Stimulated activated naive CD4-positive, alpha-beta T cell (primary cell): ENCODE results near the gene CCDC74A.
"Not testable (repeated sequence)": the region's sequence is repeated elsewhere in the genome, so short reads cannot be mapped to it uniquely, and the experiment has no call there.

Experiments
- DNase-seq, 6 experiments: peaks; one replicate each; lab custom pipeline; 2025; lab: John Stamatoyannopoulos, UW

CCDC74A gene

DNA sequence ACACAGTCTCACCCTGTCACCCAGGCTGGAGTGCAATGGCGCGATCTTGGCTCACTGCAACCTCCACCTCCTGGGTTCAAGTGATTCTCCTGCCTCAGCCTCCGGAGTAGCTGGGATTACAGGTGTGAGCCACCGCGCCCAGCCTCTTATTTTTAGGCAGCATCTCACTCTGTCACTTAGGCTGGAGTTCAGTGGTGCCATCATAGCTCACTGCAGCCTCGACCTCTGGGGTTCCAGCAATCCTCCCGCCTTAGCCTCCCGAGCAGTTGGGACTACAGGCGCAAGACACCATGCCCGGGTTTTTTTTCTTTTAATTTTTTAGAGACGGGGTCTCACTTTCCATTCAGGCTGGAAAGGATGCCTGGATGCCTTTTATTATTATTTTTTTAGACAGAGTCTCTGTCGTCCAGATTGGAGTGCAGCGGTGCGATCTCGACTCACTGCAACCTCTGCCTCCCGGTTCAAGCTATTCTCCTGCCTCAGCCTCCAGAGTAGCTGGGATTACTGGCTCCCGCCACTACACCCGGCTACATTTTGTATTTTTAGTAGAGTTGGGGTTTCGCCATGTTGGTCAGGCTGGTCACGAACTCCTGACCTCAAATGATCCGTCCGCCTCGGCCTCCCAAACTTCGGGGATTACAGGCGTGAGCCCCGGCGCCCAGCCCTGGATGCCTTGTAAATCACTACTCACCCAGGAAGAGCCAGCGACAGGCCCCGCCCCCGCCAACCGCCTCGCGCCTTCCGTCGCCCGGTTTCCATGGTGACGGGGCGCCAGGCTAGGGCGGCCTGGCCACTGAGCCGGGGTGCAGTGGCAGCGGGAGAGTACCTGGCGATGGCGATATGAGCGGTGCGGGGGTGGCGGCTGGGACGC is at the start of gene CCDC74A:
TSS of gene CCDC74A (plus strand) at position 758 of the 871 bp plus-strand sequence. CDS start at position 841, 83 bp downstream.
- DNase-seq = peak; percentile 53 to 76 (median 68)

DNA sequence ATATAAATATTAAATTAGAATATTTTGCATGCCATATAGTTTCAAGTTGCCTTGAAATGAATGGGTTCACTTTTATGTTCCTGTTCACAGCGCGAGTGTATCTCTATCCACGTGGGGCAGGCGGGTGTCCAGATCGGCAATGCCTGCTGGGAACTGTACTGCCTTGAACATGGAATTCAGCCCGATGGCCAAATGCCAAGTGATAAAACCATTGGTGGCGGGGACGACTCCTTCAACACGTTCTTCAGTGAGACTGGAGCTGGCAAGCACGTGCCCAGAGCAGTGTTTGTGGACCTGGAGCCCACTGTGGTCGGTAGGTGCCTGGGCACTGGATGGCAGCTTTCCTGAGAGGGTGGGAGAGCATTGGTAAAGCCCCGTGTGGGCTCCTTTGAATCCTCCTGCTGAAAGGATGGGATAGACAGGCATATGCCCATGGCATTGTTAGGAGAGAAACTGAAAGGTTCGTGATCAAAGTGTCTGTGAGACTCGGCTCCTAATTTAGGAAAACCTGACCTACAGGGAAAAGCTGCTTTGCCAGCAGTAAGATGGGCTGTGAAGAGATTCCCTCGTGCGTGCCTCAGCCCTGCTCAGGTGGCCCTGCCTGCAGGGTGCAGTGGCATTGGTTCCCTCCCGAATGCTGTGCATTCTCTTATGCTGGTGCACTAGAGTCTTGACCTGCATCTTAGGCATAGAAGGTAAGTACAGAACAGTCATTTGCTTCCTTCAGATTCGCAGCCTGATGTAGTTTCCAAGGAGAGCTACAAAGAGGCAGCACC is 49.4 kb upstream of the CCDC74A start:
- not testable (repeated sequence) for DNase-seq

GRCh38 chr2:131478850-131479461 is 48.7 kb upstream of the CCDC74A start:
- DNase-seq = not testable (repeated sequence)

DNA sequence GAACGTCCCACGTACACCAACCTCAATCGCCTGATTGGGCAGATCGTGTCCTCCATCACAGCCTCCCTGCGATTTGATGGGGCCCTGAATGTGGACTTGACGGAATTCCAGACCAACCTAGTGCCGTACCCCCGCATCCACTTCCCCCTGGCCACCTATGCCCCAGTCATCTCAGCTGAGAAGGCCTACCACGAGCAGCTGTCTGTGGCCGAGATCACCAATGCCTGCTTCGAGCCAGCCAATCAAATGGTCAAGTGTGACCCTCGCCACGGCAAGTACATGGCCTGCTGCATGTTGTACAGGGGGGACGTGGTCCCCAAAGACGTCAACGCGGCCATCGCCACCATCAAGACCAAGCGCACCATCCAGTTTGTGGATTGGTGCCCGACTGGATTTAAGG is 47.3 kb upstream of the CCDC74A start:
- not testable (repeated sequence) for DNase-seq

GRCh38 chr2:131482506-131483155 is 45.1 kb upstream of the CCDC74A start:
- DNase-seq = not testable (repeated sequence)

- DNase-seq = not testable (repeated sequence)
Observed at GRCh38 chr2:131483981-131484820, 43.5 kb upstream of the CCDC74A start.

GRCh38 chr2:131484906-131485460 is 42.7 kb upstream of the CCDC74A start:
- not testable (repeated sequence) for DNase-seq

DNA sequence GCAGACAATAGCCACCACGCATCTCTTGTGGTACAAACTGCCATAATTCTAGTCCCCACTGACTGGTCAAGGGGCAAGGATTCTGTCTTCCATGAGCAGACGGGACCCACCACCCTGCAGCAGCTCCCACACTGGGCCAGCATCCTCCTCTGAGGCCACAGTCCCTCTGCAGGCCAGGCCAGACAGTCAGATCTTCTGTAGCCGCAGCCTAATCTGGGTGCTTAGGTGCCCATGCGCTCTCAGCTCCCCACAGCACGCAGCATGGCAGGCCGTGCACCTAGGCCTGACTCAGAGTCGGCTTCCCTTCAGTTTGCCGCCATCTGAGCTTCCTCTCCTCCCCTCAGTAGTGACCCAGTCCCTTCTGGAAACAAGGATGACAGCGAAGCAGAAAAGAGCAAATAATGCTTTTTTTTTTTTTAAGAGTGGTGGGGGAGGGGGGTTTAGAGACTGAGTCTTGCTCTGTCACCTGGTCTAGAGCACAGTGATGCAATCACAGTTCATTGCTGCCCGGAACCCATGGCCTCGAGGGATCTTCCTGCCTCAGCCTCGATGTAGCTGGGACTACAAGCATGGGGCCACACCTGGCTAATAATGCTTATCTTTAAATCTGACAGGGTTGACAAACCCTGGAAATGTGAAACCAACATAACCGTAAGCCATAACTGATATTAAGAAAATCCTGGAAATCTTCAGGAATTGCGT is 41.3 kb upstream of the CCDC74A start:
- not testable (repeated sequence) for DNase-seq

DNA sequence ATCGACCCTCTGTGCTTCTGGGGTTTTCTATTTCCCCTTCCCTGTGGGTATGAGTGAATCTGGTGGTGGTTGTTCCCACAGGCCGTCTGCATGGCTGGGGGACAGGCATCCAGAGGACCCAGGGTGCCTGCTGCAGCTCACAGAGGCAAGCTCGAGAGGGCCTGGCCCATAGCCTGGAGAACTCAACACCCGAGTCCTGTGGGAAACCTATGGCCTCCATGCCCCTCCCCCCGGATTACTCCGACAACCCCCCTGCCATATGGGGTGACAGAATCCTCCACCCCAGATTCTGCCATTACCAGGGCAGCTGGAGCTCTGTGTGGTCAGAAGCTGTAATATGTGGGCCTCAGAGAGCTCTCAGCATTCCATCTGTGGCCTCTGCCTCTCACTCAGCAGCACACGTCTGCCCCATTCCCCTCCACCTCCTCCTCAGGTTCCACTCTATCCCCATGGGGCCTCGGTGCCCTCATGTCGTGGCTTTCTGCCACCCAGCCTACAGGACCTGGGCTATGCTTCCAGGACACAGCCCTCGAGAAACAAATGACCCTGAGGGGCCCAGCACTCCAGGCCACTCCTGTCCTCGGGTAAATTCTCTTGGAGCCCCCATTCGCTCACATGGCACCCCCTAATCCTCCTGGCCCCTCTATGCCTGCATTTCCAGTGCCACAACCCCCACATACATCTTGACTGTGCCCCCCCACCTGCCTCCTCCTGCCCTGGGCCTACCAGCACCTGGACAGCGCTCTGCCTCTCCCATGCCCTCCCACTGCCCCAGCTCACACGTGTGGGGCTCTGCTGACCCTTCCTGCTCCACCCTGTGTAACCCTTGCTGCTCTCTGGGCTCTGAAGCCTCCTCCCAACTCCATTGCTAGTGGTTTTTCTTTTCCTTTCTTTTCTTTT is 39.1 kb upstream of the CCDC74A start:
- no peak for DNase-seq

GRCh38 chr2:131490616-131491468 is 36.8 kb upstream of the CCDC74A start:
- peak in 4 of 6 experiments; percentile 5 to 27 (median 24) for DNase-seq

DNA sequence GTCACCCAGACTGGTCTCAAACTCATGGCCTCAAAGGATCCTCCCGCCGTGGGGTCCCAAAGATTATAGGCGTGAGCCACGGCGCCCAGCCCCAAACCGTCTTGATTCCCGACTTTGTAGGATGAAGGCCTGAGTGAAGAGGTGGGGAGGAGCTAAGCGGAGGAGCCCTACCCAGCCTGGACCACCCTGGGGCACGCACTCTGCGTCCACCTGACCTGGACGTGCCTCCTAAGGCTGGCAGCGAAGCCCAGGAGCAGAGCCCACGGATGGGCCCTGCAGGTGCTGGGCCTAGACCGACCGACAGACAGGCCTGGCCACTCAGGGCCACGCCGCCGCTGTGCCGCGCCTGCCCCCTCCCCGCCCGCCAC is 36.2 kb upstream of the CCDC74A start:
- peak in 1 of 6 experiments; percentile 25 for DNase-seq

- DNase-seq = not testable (repeated sequence)
Observed at GRCh38 chr2:131492015-131492417, 35.7 kb upstream of the CCDC74A start, which contains the start of gene MZT2A. MZT2A (minus strand) TSS chr2:131492397; CDS start chr2:131492376, 21 bp downstream.

DNA sequence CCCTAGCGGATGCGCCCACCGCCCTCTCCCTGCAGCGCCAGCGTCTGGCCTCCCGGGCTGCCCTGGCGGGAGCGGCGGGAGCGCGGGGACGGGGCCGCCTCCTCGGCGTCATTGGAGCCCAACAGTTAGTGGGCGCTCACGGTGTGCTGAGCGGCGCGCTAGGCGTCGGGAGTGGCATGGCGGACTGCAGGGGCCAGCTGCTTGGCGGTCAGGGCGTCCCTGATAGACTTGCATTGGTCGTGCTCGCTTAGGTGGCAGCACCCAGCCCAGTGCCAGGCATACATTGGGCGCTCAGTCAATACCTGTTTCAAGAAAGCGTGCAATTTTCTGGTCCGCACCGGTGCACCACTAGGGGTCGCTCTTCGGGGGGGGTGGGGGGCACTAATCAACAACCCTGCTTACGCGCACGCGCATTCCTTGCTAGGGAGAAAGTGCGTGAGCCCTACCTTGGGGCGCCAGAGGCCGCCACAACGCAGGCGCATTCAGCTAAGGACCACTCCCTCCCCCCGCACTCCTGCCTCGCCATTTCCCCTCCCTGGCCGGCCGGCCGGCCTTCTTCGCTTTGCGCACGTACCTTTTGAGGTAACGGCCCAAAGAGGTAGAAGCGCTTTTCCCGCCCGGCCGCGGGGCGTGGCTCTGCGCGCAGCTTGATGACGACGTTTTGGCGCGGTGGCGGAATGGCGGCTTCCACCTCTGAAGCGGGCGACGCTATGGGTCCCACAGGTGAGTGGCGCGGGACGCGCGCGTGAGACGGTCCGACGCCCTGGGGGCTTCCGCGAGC is 35.1 kb upstream of the CCDC74A start:
- peak; percentile 92 to 99 (median 94) for DNase-seq

DNA sequence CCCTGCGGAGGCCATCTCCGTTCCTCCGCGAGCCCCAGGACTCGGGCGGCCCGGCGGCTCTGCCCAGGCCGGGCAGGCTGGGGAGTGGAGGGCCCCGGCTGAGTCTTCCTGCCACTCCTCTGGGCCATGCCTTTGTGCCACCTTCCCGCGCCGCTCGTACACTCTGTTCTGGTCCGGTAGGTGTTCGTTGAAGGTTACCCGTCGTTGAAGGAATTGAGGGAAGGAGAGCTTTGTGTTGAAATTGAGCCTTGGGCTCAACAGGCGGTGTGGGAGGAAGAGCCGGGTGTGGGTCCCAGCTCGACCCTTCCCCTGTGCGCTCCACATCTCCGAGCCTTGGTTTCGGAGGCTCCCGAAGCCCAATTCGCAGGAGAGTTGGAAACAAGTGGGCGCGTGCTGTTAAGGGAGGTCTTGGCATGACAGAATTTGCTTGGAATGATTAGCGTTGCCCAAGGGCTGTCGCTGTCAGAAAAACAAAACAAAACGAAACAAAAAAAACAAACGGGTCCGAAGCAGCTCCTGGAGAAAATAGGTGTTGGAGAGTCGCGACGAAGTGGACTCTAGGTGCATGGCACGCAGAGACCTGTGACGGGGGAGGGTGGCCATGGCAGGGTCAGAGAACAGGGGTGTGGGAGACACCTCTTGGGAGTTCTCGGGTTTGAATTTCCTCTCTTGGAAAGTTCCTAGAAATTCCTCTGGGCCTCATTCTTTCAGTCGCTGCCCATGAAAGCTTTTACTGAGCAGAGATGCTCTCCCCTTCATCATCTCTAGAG is 34.3 kb upstream of the CCDC74A start:
- DNase-seq = no peak

- DNase-seq = not testable (repeated sequence)
Observed at GRCh38 chr2:131495506-131495905, 32.2 kb upstream of the CCDC74A start.

DNA sequence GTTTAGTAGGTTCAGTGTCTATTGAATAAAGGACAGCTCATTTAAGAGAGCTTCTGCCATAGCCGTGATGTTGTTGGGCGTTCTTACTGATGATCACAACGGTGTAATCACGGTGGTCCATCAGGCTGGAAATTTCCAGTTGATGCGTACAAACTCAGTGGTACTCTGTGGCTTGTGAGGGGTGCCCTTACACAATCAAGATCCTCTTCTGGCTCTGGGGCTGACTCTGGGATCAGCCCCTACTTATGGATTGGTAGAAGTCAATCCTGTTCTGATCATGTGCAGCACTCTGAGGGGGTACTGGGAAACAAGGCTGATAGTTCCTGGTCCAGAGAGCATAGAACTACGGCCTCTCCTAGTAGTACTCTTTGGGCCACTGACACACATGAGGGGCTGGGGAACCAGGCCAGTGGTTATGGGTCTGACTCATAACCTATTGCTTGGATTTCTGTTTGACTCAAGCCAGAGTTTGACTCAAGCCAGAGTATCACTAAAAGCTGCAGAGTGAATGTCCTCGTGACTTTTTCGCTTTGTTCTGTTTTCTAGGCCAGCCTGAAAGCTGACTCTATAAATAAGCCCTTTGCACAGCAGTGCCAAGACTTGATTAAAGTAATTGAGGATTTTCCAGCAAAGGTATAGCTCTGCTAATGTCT is 29.2 kb upstream of the CCDC74A start:
- not testable (repeated sequence) for DNase-seq
